ENCODE measurements around the gene PEX13.

- TF ChIP-seq POLR2AphosphoS5 (IDR thresholded peaks at IDR 0.05; ENCODE audit: low read depth, low read length), result no peak
- TF ChIP-seq TAF1 (IDR thresholded peaks at IDR 0.05; ENCODE audit: borderline replicate concordance, low read depth, low read length), result no peak
- no peak for TF ChIP-seq POLR2A (IDR thresholded peaks at IDR 0.05; ENCODE audit: low read depth, low read length)
Measured at GRCh38 chr2:60979231-60979630, 38.3 kb upstream of the PEX13 start.
